CD4-positive, alpha-beta memory T cell (primary cell): ENCODE results near the gene SH3BGRL2. TPM values are rescaled to one million over a fixed set of nuclear protein-coding genes. Genes with fewer than 3 reads are reported as not detected.
"Not testable (repeated sequence)": the region's sequence is repeated elsewhere in the genome, so short reads cannot be mapped to it uniquely, and the experiment has no call there.

Experiments used
- CTCF ChIA-PET: fragments of 350-600 bp; sonication (Branson Sonifier 250); formaldehyde crosslinking; loops from one replicate; lab custom pipeline; 2021; ENCODE audit warnings: inconsistent platforms; ENCODE audit not compliant: partially characterized antibody; lab: Charles Lee
- POLR2A ChIA-PET: fragments of 350-600 bp; sonication (Branson Sonifier 250); formaldehyde crosslinking; loops from one replicate; lab custom pipeline; 2021; ENCODE audit not compliant: partially characterized antibody; lab: Charles Lee
- DNase-seq, 5 donors: peaks; one replicate each; pipeline versions ENCODE4 v3.0.0 to v3.0.0-alpha.2; 2020 to 2022; ENCODE audit warnings: mixed read lengths in 1 of 5
- H3K27ac ChIP-seq: one replicate; pipeline ENCODE4 v1.7.0; 2013; ENCODE audit warnings: low read depth, low read length
- H3K27me3 ChIP-seq: 2 replicates; pipeline ENCODE4 v1.7.0; 2013; ENCODE audit warnings: mild to moderate bottlenecking, low read length, moderate library complexity; ENCODE audit not compliant: insufficient read depth
- H3K36me3 ChIP-seq: 2 replicates; pipeline ENCODE4 v1.7.0; 2013; ENCODE audit warnings: mild to moderate bottlenecking, low read length, moderate library complexity; ENCODE audit not compliant: insufficient read depth
- H3K4me1 ChIP-seq: 2 replicates; pipeline ENCODE4 v1.7.0; 2013; ENCODE audit warnings: mild to moderate bottlenecking, low read length, moderate library complexity; ENCODE audit not compliant: insufficient read depth
- H3K4me3 ChIP-seq, 2 donors: one replicate each; pipeline ENCODE4 v1.7.0; 2013; ENCODE audit warnings: low read length in 2 of 2, mild to moderate bottlenecking in 1 of 2
- H3K9me3 ChIP-seq, 2 donors: one replicate each; pipeline ENCODE4 v1.7.0; 2013; ENCODE audit warnings: low read length in 2 of 2, control low read depth in 1 of 2; ENCODE audit not compliant: control insufficient read depth in 1 of 2
- H3K27ac Mint-ChIP-seq, 7 donors: one replicate each; pipeline ENCODE4 v1.8.0; 2020 to 2021; ENCODE audit warnings: mixed read lengths in 7 of 7, mild to moderate bottlenecking in 6 of 7, inconsistent platforms in 3 of 7, moderate library complexity in 3 of 7
- H3K27me3 Mint-ChIP-seq, 2 donors: one replicate each; pipeline ENCODE4 v1.8.0; 2020 to 2021; ENCODE audit warnings: mixed read lengths in 2 of 2
- H3K36me3 Mint-ChIP-seq, 2 donors: one replicate each; pipeline ENCODE4 v1.8.0; 2020 to 2021; ENCODE audit warnings: mixed read lengths in 2 of 2, inconsistent platforms in 1 of 2, mild to moderate bottlenecking in 1 of 2
- H3K4me1 Mint-ChIP-seq, 4 donors: one replicate each; pipeline ENCODE4 v1.8.0; 2020 to 2021; ENCODE audit warnings: mixed read lengths in 4 of 4, mild to moderate bottlenecking in 1 of 4
- H3K4me3 Mint-ChIP-seq, 8 donors: one replicate each; pipeline ENCODE4 v1.8.0; 2020 to 2021; ENCODE audit warnings: mixed read lengths in 8 of 8, mild to moderate bottlenecking in 7 of 8, moderate library complexity in 6 of 8, inconsistent platforms in 3 of 8
- H3K9me3 Mint-ChIP-seq, 8 donors: one replicate each; pipeline ENCODE4 v1.8.0; 2020 to 2021; ENCODE audit warnings: mixed read lengths in 8 of 8, mild to moderate bottlenecking in 5 of 8, inconsistent platforms in 3 of 8, moderate library complexity in 1 of 8
- intact Hi-C: fragments of 100-400 bp; cut with micrococcal nuclease; formaldehyde crosslinking; loops from one replicate; pipeline ENCODE4 v1.15.1; 2023
- polyA plus RNA-seq, 2 donors: library from polyadenylated mRNA; unstranded; fragments of 300-500 nt; fragmentation: Illumina TruSeq; gene quantifications; one replicate each; pipeline ENCODE4 v1.2.3, GENCODE V29; 2021
- total RNA-seq, 2 experiments: library from RNA; stranded (reverse); gene quantifications; one replicate each; pipeline ENCODE4 v1.2.3, GENCODE V29; 2021

SH3BGRL2 gene
- total and polyA plus RNA-seq, 4 experiments from 2014 or later: 0.07 to 0.50 (median 0.28) TPM

- Mint-ChIP-seq H3K4me3 (no peak overlapping the region), H3K27ac (no peak overlapping the region), H3K27me3 (peaks cover 5 to 6% of the 10 kb centered on the region in 2 donors), H3K36me3 (no peaks in the 10 kb centered on the region), H3K9me3 (no peaks in the 10 kb centered on the region), H3K4me1 (no peaks in the 10 kb centered on the region)
- peaks cover 4% of the 10 kb centered on the region for H3K27me3 ChIP-seq
- intact Hi-C loops: no loop called here
- ChIA-PET POLR2A (no interaction called here), CTCF (interaction anchor here (1.4 kb wide), 1 partner anchor 58 kb away, joined by 4 read pairs; no protein-coding TSS in a partner anchor)
- no peaks in the 10 kb centered on the region for H3K36me3 ChIP-seq
- no peak overlapping the region for H3K27ac ChIP-seq
- no peak overlapping the region for H3K4me3 ChIP-seq
- H3K9me3 ChIP-seq: no peaks in the 10 kb centered on the region
- DNase-seq: no peak
- no peaks in the 10 kb centered on the region for H3K4me1 ChIP-seq
Observed at GRCh38 chr6:79614326-79615305, 16.5 kb upstream of the SH3BGRL2 start.

GRCh38 chr6:79617518-79617941 lies 13.6 kb upstream of the SH3BGRL2 start:
- Histone ChIP-seq H3K27me3 (peaks cover 4% of the 10 kb centered on the region), H3K4me3 (no peak overlapping the region), H3K36me3 (no peaks in the 10 kb centered on the region), H3K9me3 (no peaks in the 10 kb centered on the region), H3K27ac (no peak overlapping the region), H3K4me1 (no peaks in the 10 kb centered on the region)
- H3K36me3 Mint-ChIP-seq: no peaks in the 10 kb centered on the region
- H3K27ac Mint-ChIP-seq: no peak overlapping the region
- peaks cover 0 to 2% (median 0%) of the 10 kb centered on the region in 8 donors for H3K9me3 Mint-ChIP-seq
- peaks cover 6 to 9% of the 10 kb centered on the region in 2 donors for H3K27me3 Mint-ChIP-seq
- H3K4me1 Mint-ChIP-seq: no peaks in the 10 kb centered on the region
- ChIA-PET CTCF (no interaction called here), POLR2A (no interaction called here)
- DNase-seq: no peak
- intact Hi-C loops: no loop called here
- H3K4me3 Mint-ChIP-seq: no peak overlapping the region

DNA sequence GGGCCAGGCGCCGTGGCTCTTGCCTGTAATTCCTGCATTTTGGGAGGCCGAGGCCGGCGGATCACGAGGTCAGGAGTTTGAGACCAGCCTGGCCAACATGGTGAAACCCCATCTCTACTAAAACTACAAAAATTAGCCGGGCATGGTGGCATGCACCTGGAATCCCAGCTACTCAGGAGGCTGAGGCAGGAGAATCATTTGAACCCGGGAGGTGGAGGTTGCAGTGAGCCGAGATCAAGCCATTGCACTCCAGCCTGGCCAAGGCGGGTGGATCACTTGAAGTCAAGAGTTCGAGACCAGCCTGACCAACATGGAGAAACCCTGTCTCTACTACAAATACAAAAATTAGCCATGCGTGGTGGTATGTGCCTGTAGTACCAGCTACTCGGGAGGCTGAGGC lies 12.7 kb upstream of the SH3BGRL2 start:
- H3K9me3 Mint-ChIP-seq, H3K9me3 ChIP-seq, H3K27ac Mint-ChIP-seq, H3K27me3 ChIP-seq, H3K36me3 ChIP-seq, DNase-seq, H3K4me1 Mint-ChIP-seq, H3K27ac ChIP-seq, CTCF ChIA-PET, intact Hi-C loops, H3K4me3 ChIP-seq, H3K4me1 ChIP-seq, POLR2A ChIA-PET, H3K4me3 Mint-ChIP-seq, H3K36me3 Mint-ChIP-seq, H3K27me3 Mint-ChIP-seq: not testable (repeated sequence)

DNA sequence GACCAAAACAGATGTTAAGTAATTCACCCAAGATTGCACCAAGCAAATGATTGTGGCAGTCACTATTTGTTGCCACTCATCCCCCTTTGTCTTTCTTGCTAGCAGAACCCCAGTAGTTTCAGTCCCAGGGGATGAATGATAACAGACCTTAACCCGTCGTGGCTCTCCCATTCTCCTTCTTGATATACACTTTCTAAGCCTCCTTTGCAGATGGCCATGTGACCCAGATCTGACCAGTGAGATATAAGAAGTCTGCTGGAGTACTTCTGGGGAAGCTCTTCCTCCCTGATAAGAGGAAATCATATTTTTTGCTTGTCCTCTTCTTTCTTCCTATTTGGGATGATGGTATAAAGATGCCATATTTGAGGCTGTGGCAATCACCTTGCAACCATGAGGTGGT lies 9.6 kb upstream of the SH3BGRL2 start:
- Mint-ChIP-seq H3K27ac (no peak overlapping the region), H3K9me3 (peaks cover 0 to 2% (median 0%) of the 10 kb centered on the region in 8 donors), H3K4me1 (no peaks in the 10 kb centered on the region), H3K27me3 (peaks cover 4 to 9% of the 10 kb centered on the region in 2 donors), H3K4me3 (no peak overlapping the region), H3K36me3 (no peaks in the 10 kb centered on the region)
- H3K4me1 ChIP-seq: no peaks in the 10 kb centered on the region
- CTCF ChIA-PET: no interaction called here
- intact Hi-C loops: no loop called here
- H3K27me3 ChIP-seq: peaks cover 4% of the 10 kb centered on the region
- no peaks in the 10 kb centered on the region for H3K36me3 ChIP-seq
- no peaks in the 10 kb centered on the region for H3K9me3 ChIP-seq
- POLR2A ChIA-PET: no interaction called here
- H3K4me3 ChIP-seq: no peak overlapping the region
- H3K27ac ChIP-seq: no peak overlapping the region
- no peak for DNase-seq

GRCh38 chr6:79622364-79622763 lies 8.8 kb upstream of the SH3BGRL2 start:
- Mint-ChIP-seq H3K36me3 (no peaks in the 10 kb centered on the region), H3K27me3 (peaks cover 2 to 7% of the 10 kb centered on the region in 2 donors), H3K27ac (no peak overlapping the region), H3K9me3 (peaks cover 0 to 2% (median 0%) of the 10 kb centered on the region in 8 donors), H3K4me3 (no peak overlapping the region), H3K4me1 (no peaks in the 10 kb centered on the region)
- Histone ChIP-seq H3K4me3 (no peak overlapping the region), H3K27me3 (peaks cover 4% of the 10 kb centered on the region), H3K36me3 (no peaks in the 10 kb centered on the region), H3K4me1 (no peaks in the 10 kb centered on the region), H3K27ac (no peak overlapping the region), H3K9me3 (no peaks in the 10 kb centered on the region)
- ChIA-PET CTCF (interaction anchor here (1.2 kb wide), 1 partner anchor 52 kb away, joined by 4 read pairs; no protein-coding TSS in a partner anchor), POLR2A (no interaction called here)
- no peak for DNase-seq
- intact Hi-C loops: no loop called here

DNA sequence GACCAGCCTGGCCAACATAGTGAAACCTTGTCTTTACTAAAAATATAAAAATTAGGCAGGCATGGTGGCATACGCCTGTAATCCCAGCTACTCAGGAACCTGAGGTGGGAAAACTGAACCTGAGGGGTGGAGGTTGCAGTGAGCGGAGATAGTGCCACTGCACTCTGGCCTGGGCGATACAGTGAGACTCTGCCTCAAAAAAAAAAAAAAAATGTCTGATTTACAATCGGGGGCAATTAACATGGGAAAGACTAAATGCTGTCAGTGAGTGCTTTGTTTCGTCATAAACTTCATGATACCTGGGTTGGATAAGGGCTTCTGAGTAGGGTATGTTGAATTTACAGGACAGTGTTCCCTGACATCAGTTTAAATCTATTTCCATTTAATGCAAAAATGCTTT lies 8.0 kb upstream of the SH3BGRL2 start:
- H3K4me1 ChIP-seq: no peaks in the 10 kb centered on the region
- Mint-ChIP-seq H3K9me3 (peaks cover 0 to 2% (median 0%) of the 10 kb centered on the region in 8 donors), H3K4me1 (no peaks in the 10 kb centered on the region), H3K27ac (no peak overlapping the region), H3K4me3 (no peak overlapping the region), H3K36me3 (no peaks in the 10 kb centered on the region), H3K27me3 (peaks cover 2 to 9% of the 10 kb centered on the region in 2 donors)
- intact Hi-C loops: no loop called here
- no peak for DNase-seq
- H3K9me3 ChIP-seq: no peaks in the 10 kb centered on the region
- CTCF ChIA-PET: interaction anchor here (1.0 to 1.2 kb wide), 2 partner anchors 8 to 52 kb away, joined by 4 read pairs; partner anchors contain the start of gene SH3BGRL2
- no peak overlapping the region for H3K4me3 ChIP-seq
- H3K27ac ChIP-seq: no peak overlapping the region
- no peaks in the 10 kb centered on the region for H3K36me3 ChIP-seq
- POLR2A ChIA-PET: no interaction called here
- H3K27me3 ChIP-seq: no peaks in the 10 kb centered on the region

- CTCF ChIA-PET: no interaction called here
- Mint-ChIP-seq H3K27me3 (peaks cover 14 to 19% of the 10 kb centered on the region in 2 donors), H3K36me3 (no peaks in the 10 kb centered on the region), H3K4me3 (no peak overlapping the region), H3K27ac (no peak overlapping the region), H3K9me3 (peaks cover 0 to 2% (median 0%) of the 10 kb centered on the region in 8 donors), H3K4me1 (peaks cover under 1 to 2% (median 2%) of the 10 kb centered on the region in 4 donors)
- no peaks in the 10 kb centered on the region for H3K4me1 ChIP-seq
- H3K27ac ChIP-seq: no peak overlapping the region
- POLR2A ChIA-PET: no interaction called here
- intact Hi-C loops: no loop called here
- H3K4me3 ChIP-seq: no peak overlapping the region
- H3K9me3 ChIP-seq: no peaks in the 10 kb centered on the region
- H3K27me3 ChIP-seq: peaks cover 5% of the 10 kb centered on the region
- DNase-seq: no peak
- H3K36me3 ChIP-seq: no peaks in the 10 kb centered on the region
Observed at GRCh38 chr6:79625746-79626145, 5.4 kb upstream of the SH3BGRL2 start.
